K562 (cell line): ENCODE measurements around the gene FAM50A. TPM values are rescaled to one million over a fixed set of nuclear protein-coding genes. Genes with fewer than 3 reads are reported as not detected.

ENCODE experiments used
- MYBL2 ChIP-seq, 2 experiments: fragments of 450-650 bp in 1 of 2; sonication (generic) in 1 of 2; formaldehyde crosslinking in 1 of 2; IDR thresholded peaks; 2 replicates each; pipeline versions ENCODE4 v1.6.1 to v1.8.1; 2017 to 2022; ENCODE audit warnings: borderline replicate concordance in 1 of 2, inconsistent platforms in 1 of 2, low read depth in 1 of 2, mild to moderate bottlenecking in 1 of 2, missing genetic modification reagents in 1 of 2, moderate library complexity in 1 of 2
- PML ChIP-seq: IDR thresholded peaks from 2 replicates; pipeline ENCODE4 v1.6.1; 2012; ENCODE audit warnings: low read length, inconsistent platforms
- POLR2AphosphoS5 ChIP-seq: IDR thresholded peaks from 2 replicates; pipeline ENCODE4 v1.6.1; 2011; ENCODE audit warnings: mild to moderate bottlenecking, low read depth, low read length, moderate library complexity; ENCODE audit not compliant: control insufficient read depth, insufficient read depth
- TRIM24 ChIP-seq, 2 experiments: fragments of 450-650 bp; IDR thresholded peaks; 2 replicates each; pipeline ENCODE4 v1.6.1; 2016
- polyA plus RNA-seq, 8 experiments: library from polyadenylated mRNA; depleted of rRNA in 4 of 8; stranded (reverse) in 5 of 8; unstranded in 3 of 8; fragments of >200 nt; fragmentation: Nextera tagmentation in 2 of 8; fragmentation: Illumina TruSeq in 1 of 8; extraction: Ambion mirVana in 2 of 8; extraction: Trizol in 1 of 8; gene quantifications; 2 replicates each; pipeline versions ENCODE4 v1.2.1 to v1.2.3, GENCODE V29; 2011 to 2014; ENCODE audit warnings: inconsistent platforms in 1 of 8, missing spikeins in 1 of 8
- total RNA-seq, 7 experiments: library from RNA; depleted of rRNA in 6 of 7; stranded (reverse); fragments of >200 nt in 6 of 7; fragmentation: Illumina TruSeq in 2 of 7; extraction: Trizol in 2 of 7; gene quantifications; 2 replicates each; pipeline versions ENCODE4 v1.2.1 to v1.2.3, GENCODE V29; 2011 to 2021; ENCODE audit warnings: low replicate concordance in 1 of 7
- TF ChIP-seq, protein P1 (sequence below): fragments of 250-450 bp; sonication (Bioruptor Pico); IDR thresholded peaks from 2 replicates; pipeline ENCODE4 v1.9.0; 2021; ENCODE audit warnings: mild to moderate bottlenecking
- TF ChIP-seq, protein P2 (sequence below), 2 experiments: fragments of 150-350 bp in 1 of 2; IDR thresholded peaks; 2 replicates each; pipeline ENCODE4 v1.6.1; 2012 to 2016; ENCODE audit warnings: low read depth in 2 of 2, low read length in 2 of 2, mild to moderate bottlenecking in 1 of 2, moderate library complexity in 1 of 2
- TF ChIP-seq, protein P3 (sequence below), 2 experiments: fragments of 450-650 bp; conservative IDR thresholded peaks; 2 replicates each; pipeline ENCODE4 v1.6.1; 2017; ENCODE audit warnings: mild to moderate bottlenecking in 2 of 2, moderate library complexity in 2 of 2
- TF ChIP-seq, protein P4 (sequence below): fragments of 250-450 bp; sonication (Bioruptor Pico); IDR thresholded peaks from 2 replicates; pipeline ENCODE4 v1.8.0; 2022; ENCODE audit warnings: moderate library complexity, mild to moderate bottlenecking, inconsistent platforms

FAM50A gene
- total and polyA plus RNA-seq, 9 of the 15 experiments (the other 6 are each of a cell fraction or from before 2014, with no cell fraction given): 4.4 to 114 (median 67.3) TPM

DNA sequence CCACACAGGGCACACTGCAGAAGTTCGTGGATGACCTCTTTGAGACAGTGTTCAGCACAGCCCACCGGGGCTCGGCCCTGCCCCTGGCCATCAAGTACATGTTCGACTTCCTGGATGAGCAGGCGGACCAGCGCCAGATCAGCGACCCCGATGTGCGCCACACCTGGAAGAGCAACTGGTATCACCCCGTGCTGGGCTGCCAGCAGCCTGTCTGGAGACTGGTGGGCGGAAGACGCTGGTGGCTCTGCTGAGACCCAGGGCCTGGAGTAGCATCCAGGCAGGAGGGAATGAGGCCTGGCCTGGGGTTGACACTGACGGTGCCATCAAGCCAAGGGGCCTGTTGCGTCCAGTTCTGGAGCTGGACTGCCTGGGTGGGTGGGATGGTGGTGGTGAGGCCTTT is 26.5 kb downstream of the FAM50A start (continued):
- TF ChIP-seq, protein P1, sequence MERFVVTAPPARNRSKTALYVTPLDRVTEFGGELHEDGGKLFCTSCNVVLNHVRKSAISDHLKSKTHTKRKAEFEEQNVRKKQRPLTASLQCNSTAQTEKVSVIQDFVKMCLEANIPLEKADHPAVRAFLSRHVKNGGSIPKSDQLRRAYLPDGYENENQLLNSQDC (CRISPR knock-in tag): no peak
- TF ChIP-seq MYBL2 (IDR thresholded peaks at IDR 0.05; ENCODE audit: low read depth): no peak
- no peak for TF ChIP-seq MYBL2 (CRISPR knock-in tag; IDR thresholded peaks at IDR 0.05; ENCODE audit: borderline replicate concordance)
- no peak for TF ChIP-seq PML
- TF ChIP-seq, protein P2, sequence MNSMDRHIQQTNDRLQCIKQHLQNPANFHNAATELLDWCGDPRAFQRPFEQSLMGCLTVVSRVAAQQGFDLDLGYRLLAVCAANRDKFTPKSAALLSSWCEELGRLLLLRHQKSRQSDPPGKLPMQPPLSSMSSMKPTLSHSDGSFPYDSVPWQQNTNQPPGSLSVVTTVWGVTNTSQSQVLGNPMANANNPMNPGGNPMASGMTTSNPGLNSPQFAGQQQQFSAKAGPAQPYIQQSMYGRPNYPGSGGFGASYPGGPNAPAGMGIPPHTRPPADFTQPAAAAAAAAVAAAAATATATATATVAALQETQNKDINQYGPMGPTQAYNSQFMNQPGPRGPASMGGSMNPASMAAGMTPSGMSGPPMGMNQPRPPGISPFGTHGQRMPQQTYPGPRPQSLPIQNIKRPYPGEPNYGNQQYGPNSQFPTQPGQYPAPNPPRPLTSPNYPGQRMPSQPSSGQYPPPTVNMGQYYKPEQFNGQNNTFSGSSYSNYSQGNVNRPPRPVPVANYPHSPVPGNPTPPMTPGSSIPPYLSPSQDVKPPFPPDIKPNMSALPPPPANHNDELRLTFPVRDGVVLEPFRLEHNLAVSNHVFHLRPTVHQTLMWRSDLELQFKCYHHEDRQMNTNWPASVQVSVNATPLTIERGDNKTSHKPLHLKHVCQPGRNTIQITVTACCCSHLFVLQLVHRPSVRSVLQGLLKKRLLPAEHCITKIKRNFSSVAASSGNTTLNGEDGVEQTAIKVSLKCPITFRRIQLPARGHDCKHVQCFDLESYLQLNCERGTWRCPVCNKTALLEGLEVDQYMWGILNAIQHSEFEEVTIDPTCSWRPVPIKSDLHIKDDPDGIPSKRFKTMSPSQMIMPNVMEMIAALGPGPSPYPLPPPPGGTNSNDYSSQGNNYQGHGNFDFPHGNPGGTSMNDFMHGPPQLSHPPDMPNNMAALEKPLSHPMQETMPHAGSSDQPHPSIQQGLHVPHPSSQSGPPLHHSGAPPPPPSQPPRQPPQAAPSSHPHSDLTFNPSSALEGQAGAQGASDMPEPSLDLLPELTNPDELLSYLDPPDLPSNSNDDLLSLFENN (IDR thresholded peaks at IDR 0.05; ENCODE audit: low read depth in 2 of 2, low read length in 2 of 2): no peak
- TF ChIP-seq, protein P3, sequence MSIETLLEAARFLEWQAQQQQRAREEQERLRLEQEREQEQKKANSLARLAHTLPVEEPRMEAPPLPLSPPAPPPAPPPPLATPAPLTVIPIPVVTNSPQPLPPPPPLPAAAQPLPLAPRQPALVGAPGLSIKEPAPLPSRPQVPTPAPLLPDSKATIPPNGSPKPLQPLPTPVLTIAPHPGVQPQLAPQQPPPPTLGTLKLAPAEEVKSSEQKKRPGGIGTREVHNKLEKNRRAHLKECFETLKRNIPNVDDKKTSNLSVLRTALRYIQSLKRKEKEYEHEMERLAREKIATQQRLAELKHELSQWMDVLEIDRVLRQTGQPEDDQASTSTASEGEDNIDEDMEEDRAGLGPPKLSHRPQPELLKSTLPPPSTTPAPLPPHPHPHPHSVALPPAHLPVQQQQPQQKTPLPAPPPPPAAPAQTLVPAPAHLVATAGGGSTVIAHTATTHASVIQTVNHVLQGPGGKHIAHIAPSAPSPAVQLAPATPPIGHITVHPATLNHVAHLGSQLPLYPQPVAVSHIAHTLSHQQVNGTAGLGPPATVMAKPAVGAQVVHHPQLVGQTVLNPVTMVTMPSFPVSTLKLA (conservative IDR thresholded peaks at IDR 0.05): no peak
- TF ChIP-seq TRIM24 (IDR thresholded peaks at IDR 0.05): no peak
- TF ChIP-seq, protein P4, sequence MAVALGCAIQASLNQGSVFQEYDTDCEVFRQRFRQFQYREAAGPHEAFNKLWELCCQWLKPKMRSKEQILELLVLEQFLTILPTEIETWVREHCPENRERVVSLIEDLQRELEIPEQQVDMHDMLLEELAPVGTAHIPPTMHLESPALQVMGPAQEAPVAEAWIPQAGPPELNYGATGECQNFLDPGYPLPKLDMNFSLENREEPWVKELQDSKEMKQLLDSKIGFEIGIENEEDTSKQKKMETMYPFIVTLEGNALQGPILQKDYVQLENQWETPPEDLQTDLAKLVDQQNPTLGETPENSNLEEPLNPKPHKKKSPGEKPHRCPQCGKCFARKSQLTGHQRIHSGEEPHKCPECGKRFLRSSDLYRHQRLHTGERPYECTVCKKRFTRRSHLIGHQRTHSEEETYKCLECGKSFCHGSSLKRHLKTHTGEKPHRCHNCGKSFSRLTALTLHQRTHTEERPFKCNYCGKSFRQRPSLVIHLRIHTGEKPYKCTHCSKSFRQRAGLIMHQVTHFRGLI: no peak
- no peak for TF ChIP-seq POLR2AphosphoS5
